ENCODE measurements around the gene KLK12.

- TF ChIP-seq POLR2AphosphoS5 (IDR thresholded peaks at IDR 0.05) (no peak), CTCF (IDR thresholded peaks at IDR 0.05; ENCODE audit: poor library complexity, severe bottlenecking) (no peak), EP300 (conservative IDR thresholded peaks at IDR 0.05; ENCODE audit: poor library complexity, severe bottlenecking) (no peak)
These were observed 8.3 kb downstream of the KLK12 start, which contains the start of gene KLK11 for GRCh38 chr19:51026554-51026831.

All from neural cell (in vitro differentiated cells).